Measurements from ENCODE around the gene NR2F6.
A peak's percentile ranks its signal among the peaks of the same experiment; 100 is the strongest.

The NR2F6 gene

DNA sequence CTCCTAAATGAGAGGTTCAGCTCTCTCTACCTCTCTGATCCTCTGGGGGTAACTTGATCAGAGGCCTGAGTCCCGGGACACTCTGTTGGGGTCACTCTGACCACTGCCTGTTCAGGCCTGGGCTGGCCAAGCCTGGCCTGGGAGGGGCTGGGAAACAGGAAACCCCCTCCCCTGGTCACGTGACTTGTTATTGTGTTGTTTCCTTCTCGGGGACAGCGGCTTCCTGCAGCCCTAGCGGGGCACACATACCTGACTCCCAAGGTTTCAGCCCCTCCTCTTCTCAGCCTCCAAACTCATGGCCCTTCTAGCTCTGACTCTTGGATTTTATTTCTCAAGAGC lies 18.9 kb upstream of the NR2F6 start, which contains the start of gene USHBP1:
Gene USHBP1 (minus strand): TSS at position 105 of the 339 bp plus-strand sequence. CDS start 446 bp downstream, outside the sequence.
- DNase-seq (ENCODE audit: low read depth in 2 of 2, low spot score in 1 of 2) = no peak

DNA sequence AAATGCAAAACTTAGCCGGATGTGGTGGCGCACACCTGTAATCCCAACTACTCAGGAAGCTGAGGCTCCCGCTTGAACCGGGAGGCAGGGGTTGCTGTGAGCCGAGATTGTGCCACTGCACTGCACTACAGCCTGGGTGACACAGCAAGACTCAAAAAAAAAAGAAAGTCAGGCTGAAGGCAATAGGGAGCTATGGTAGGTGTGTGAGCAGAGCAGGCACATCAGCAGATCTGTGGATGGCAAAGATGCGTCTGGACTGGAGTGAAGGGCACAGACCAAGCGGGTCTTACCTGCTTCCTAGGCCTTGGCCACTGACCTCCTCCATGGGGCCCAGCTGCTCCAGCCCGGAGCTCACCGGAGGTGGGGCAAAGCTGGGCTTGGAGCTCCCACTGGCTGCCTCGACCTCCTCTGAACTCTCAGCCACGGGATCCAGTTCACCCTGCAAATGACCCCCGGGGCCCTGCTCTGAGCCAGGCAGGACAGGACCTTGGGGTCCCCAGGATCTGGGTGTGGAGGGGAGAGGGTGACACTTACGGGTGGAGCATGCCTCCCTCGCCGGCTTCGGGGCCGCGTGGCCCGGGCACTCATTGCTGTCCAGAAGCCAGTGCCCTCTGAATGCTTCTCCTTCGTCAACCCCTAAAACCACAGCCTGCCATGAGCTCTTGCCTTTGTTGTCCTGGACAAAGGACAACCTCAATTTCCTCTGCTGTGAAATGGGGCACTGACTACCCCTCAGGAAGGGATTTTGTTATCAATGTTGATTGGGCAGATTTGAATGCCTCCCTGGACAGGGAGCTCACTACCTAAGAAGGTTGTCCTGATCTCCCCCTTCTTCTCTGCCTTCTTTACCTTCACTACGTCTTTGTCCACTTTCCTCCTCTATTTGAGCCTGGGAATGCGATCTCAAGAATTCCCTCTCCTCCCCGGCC lies 18.3 kb upstream of the NR2F6 start:
- DNase-seq (ENCODE audit: low read depth in 2 of 2, low spot score in 1 of 2) = no peak

DNA sequence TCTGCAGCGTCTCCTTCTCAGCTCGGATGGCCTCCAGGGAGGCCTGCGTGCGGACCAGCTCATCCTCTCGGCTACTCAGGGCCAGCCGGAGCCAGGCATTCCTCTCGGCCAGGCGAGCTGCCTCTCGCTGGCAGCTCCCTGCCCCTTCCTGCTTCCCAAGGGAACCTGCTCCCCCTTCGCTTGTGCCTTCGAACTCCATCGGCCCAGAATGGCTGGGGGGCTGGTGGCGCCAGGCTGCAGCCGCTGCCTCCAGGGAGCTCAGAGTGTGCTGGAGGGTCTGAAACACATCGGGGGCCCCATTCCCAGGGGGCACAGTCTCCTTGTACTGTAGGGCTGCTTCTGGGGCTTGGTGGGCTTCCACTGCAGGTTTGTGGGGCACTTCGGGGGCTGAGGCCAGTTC lies 16.8 kb upstream of the NR2F6 start:
- DNase-seq (ENCODE audit: low read depth in 2 of 2, low spot score in 1 of 2) = no peak

DNA sequence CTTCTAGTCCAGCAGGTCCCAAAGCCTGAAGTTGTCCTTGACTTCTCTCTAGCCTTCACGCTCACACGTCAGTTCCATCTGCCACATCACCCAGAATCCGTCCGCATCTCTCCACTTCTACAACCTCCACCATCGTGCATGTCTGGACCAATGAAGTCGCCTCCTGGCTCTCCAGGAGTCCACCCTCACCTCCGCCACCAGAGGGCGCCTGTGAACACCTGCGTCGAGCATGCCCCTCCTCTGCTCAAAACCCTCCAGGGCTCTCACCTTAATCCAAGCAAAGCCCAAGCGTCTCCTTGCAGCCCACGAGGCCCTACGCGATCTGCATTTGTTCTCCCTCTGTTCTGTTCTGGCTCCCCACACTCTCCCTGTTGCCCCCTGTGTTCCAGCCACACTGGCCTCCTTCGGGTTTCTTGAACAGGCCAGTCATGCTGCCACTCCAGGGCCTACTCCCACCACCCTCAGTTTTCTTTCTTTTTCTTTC lies 15.2 kb upstream of the NR2F6 start:
- peak; percentile 74 to 85 for DNase-seq (ENCODE audit: low read depth in 2 of 2, low spot score in 1 of 2)

DNA sequence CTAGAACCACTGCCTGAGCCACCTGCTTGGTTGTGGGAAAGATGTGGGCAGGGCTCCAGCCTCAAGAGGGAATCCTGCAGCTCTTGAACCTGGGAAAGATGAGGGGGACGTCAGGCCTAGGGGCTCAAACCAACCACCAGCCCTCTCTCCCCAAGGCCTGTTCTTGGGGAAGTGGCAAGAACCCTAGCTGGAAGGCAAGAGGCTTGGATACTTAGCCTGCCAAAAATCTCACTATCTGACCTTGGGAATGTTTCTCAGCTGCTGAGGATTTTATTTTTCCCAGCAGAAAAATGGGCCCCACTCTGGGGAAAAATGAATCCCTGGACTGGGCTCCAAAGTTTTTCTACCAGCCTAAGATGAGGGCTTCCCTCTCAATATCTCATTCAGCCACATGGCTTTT lies 14.2 kb upstream of the NR2F6 start:
- no peak for DNase-seq (ENCODE audit: low read depth in 2 of 2, low spot score in 1 of 2)

DNA sequence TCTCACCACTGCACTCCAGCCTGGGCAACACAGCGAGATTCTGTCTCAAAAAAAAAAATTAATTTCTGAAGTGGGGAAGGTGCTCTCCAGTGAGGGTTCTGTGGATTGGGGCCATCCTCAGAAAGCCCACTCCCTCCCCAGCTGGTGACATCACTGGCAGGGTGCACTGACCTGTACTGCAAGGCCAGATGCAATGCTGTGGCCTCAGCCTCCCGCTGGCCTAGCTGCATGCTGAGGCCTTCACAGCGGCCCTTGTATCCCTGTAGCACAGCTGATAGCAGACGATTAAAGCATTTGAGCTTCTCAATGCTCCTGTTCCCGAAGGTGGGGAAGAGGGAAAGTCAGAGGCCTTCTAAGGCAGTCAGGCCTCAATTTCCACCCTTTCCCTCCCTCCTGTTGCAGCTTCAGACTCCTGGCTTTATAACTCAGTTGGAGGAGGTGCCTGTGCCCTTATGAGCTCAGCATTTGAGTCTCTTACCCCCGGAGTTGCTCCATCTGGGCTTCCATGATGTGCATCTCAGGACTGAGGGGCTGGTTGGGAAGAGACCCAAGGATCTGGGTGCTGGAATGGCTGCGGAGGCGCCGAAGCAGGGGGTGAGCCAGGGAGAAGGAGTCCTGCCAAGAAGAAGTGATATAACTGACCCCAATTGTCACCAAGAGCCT lies 13.5 kb upstream of the NR2F6 start:
- no peak for DNase-seq (ENCODE audit: low read depth in 2 of 2, low spot score in 1 of 2)

DNA sequence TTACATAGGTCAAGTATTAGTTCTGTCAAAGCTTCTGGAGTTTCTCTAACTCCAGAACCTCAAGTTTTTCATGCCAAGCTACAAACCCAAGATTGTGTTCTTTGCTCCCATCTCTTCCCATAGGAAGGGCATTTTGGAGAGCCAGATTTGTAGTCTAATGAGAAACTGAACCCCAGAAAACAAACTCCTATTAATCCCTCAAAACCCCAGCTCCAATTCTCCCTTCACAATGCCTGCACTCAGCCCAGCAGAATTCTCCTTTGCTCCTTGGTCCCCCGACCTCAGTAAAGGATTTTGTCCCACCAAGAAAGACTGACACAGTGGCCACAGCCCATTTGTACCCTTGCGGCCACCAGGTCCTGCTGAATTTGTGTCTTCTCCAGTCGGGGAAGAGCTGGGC lies 10.4 kb upstream of the NR2F6 start:
- DNase-seq (ENCODE audit: low read depth in 2 of 2, low spot score in 1 of 2) = no peak

DNA sequence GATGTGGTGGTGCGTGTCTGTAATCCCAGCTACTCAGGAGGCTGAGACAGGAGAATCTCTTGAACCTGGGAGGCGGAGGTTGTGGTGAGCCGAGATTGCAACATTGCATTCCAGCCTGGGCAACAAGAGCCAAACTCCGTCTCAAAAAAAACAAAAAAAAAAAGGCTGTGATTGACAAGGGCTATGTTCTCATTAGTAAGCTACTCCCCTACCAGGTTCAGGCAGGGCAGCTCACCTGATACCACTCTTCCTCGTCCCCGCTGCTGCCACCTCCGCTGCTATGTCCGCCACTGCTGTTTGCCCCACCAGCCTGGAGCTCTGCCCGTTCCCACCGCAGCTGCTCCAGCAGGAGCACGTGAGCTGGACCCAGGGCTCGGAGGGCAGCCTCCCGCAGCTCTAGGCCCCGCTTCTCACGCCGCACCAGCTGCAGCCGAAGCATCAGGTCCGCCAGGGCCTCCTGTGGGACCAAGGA lies 9.5 kb upstream of the NR2F6 start:
- DNase-seq (ENCODE audit: low read depth in 2 of 2, low spot score in 1 of 2) = no peak

DNA sequence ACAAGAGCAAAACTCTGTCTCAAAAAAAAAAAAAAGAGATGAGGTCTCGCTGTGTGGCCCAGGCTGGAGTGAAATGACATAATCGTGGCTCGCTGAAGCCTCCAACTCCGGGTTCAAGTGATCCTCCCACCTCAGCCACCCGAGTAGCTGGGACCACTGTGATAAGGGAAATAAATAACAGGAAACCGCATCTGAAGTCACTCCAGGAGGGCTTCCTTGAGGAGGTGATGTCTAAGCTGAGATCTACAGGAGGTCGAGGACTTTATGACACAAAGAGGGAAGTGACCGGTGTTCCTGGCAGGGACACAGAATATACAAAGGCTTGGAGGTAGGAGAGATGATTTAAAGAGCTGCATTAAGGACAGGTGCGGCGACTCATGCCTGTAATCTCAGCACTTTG lies 8.9 kb upstream of the NR2F6 start:
- no peak for DNase-seq (ENCODE audit: low read depth in 2 of 2, low spot score in 1 of 2)

DNA sequence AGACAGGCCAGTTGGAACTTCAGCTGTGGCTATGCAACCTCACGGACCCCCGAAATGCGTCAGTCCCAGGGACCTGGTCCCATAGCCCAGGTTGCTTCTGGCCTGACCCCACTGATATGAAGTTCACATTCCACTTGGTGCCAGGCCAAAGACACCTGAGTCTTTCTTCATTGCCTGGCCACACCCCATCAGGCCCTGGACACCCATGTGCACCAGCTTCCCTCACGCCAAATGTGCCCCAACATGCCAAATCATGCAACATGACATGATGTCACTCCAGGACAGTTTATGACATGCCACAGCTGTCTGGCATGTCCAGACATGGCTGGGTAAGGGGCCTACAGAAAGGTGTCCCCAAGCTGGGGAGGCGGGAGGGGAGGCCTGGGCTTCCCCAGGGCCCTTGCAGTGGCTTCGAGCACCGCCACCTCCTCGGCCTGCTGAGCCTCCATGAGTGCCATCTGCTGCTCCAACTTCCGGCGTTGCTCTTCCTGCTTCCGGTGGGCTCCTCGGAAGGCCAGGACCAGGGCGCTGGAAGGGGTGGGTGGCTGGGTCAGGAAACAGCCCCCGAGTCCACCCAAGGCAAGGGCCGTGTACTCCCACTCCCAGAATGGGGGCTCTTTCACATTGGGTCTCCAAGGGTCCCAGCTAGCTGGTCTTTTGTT lies 4.3 kb upstream of the NR2F6 start:
- no peak for DNase-seq (ENCODE audit: low read depth in 2 of 2, low spot score in 1 of 2)

DNA sequence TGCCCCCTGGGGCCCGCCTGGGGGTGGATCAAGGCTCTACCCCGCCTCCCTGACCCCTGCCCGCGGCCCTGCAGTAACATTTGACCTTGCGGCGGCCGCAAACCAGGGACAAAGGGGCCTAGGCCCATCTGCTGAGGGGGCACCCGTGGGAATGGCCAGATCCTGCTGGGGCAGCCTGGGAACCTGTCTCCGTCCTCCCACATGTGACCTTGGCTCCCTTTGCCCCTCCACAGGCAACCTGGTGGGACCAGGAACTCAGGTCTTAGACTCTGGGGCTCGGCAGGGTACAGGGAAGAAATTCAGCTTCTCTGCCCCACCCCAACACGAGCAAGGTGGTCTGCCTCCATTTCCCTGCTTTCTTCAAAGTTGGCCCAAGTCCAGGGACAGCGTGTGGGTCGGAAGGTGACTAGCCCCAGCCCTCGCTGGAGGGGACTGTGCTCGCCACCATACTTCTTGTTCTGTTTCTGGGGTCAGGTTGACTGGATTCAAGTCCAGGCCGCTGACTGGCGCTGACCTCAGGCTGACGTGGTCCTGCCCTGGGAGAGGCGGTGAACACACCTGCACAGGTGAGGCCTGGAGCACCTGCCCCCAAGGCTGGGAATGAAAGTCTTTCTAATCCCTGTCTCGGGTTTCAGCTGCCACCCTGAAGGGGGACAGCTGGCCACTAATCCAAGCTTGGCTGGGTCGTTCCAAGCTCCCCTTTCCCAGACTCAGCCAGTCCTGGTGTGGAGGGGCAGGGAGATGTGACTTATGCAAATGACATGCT lies 2.5 kb upstream of the NR2F6 start:
- DNase-seq (ENCODE audit: low read depth in 2 of 2, low spot score in 1 of 2) = no peak

DNA sequence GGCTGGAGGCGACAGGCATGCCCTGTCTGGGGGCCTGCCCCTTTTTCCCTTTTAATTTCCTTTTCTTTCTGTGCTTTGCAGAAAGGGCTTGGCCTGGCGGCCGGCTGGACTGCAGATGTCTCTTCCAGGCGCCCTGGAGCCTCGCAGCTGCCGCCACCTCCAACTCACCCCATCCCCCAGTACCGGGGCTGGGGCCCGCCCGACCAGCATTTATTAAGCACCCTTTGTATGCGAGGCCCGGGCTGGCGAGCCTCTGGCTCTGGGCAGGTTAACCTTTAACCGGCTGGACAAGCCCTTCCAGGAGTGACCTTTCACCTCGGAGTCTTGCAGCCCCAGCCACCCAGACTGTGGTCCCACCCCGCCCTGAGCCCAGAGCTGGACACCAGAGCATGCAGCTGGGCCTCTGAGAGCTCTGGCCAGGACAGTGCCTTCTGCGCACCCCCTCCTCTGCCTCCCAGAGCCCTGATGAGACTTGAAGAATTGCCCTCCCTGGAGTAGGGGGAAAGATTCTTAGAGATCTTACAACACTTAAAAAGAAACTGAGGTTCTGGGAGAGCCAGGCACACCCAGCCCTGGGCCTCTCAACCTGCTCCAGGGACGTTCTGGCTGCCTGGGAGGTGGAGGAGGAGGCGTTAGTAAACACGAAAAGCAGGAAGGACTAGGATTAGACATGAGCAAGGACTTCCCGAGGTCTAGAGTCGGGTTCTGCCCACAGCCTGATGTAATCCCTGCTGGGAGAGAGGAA lies 1.1 kb upstream of the NR2F6 start:
- no peak for DNase-seq (ENCODE audit: low read depth in 2 of 2, low spot score in 1 of 2)

DNA sequence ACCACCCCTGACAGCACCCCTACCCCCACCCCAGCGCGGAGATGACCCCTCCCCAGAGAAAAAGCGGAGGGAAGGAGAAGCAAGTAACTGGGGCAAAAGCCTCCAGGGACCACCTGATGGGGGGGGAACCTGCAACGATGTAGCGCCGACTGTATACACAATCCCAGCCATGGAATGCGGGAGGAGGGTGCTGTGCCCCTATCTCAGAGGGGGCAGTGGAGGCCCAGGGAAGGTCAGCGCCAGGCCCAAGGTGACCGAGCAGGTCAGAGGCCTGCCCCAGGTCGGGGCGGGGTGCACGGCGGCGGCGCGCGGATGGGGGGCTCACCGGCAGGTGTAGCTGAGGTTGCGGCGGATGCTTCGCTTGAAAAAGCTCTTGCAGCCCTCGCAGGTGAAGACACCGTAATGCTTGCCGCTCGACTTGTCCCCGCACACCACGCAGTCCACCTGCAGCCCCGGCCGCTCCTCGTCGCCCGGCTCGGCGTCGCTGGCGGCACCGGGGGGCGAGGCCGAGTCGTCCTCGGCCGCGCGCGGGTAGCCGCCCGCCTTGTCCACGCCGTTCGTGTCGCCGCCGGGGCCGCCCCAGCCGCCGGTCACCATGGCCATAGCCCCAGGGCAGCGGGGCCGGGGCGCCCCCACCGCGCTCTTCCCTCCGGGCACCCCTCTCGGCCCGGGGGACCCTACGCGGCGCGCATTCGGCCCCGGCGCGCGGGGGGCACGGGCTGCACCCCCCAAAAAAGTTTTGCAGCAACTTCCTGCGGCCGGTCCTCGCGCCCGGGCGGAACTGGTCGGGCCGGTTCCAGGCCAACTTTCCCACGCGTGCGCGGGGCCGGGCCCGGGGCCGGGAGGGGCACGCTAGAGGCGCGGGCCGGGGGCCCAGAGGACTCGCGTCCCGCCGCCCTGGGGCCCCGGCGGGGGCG lies 843 bp downstream of the NR2F6 start:
- no peak for DNase-seq (ENCODE audit: low read depth in 2 of 2, low spot score in 1 of 2)

DNA sequence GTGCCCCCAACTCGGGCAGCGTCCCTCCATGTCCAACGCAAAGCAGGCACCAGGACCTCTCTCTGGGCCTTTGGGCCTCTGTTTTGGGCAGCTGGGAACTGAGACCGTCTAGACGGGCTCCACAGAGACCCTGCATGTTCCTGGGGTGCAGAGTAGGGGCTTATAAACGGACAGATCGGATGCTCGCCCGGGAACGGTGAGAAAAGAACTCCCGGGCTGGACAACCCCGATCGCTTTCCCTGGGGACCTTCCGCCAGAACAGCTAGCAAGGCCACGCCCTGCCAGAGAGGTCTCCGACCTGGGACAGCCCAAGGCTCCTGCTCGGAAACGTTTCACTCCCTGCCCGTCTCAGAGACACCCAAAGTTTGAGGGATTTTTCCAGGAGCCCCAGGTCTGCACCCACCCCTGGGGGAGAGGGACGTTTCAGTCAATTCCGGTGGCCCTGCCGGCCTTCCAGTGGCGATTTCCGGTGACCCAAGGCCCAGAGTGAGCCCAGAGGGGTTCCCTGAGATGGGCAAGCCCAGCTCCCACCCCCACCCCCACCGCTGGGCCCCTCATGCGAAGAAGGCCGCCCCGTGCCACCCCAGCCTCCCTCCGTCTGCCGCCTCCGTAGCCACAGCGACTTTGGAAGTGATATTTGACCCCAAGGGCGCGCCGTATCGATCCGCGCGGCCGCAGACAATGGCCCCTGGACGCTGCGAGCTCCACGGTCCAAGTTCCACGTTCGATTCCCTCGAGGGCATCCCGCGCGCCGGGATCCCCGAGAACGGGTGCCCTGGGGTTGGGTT lies 1.7 kb downstream of the NR2F6 start:
- no peak for DNase-seq (ENCODE audit: low read depth in 2 of 2, low spot score in 1 of 2)

DNA sequence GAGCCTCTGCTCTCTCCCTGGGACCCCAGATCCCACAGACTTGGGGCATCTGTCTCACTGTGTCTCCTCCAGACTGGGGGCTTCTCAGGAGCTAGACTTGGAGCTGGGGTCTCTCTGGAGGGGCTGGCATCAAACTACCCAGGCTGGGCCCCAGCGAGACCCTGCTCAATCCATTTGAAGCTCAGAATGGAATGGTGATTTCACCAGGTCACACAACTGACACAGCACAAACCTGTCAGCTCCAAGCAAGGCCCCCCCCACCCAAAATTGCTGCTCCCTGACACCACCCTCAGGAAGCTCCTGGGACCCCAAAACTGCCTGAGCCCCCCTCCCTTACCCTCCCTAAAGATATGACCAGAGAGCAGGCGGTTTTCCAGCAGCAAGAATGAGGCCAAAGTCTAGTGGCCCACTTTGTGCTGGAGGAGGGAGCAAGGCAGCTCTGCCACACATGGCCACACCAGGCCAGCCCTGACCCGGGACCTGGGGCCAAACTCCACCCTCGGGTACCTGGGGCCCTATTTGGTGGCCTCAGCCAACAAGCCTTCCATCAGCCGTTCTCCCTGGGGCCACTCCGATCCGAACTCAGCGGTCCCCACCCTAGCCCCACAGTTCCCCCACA lies 2.4 kb downstream of the NR2F6 start:
- no peak for DNase-seq (ENCODE audit: low read depth in 2 of 2, low spot score in 1 of 2)

DNA sequence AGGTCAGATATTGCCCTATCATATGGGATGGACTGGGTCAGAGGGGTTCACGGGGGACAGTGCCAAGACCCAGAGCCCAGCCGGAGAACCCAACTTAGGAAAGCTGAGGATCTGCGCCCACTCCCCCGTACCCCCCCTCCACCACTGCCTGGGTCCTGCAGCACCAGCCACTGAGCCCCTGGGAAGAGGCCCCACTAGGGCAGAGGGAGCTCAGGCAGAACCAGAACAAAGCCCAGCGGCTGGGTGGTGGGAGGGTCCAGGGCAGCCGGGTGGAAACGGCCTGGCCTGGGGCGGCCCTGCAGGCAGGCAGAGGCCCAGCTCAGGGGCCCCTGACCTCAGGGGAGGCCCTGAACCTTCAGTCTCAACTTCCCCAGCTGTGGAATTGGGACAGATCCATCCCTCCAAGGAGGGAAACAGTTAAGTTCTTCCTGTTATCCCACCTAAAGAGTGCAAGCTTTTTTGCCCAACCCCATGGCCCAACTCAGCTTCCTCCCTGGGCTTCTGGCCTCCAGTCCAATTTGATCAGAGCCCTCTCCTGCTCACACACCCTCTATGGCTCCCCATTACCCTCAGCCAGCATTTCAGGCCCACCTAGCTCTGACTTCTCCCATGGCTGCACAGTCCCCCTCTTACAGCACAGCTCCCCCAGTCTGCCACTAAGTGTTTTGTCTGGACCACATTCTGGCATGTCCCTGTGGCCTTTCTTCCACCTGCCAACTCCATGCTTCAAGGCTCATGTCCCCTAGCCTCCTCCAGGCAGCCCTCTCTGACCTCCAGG lies 3.1 kb downstream of the NR2F6 start:
- no peak for DNase-seq (ENCODE audit: low read depth in 2 of 2, low spot score in 1 of 2)

DNA sequence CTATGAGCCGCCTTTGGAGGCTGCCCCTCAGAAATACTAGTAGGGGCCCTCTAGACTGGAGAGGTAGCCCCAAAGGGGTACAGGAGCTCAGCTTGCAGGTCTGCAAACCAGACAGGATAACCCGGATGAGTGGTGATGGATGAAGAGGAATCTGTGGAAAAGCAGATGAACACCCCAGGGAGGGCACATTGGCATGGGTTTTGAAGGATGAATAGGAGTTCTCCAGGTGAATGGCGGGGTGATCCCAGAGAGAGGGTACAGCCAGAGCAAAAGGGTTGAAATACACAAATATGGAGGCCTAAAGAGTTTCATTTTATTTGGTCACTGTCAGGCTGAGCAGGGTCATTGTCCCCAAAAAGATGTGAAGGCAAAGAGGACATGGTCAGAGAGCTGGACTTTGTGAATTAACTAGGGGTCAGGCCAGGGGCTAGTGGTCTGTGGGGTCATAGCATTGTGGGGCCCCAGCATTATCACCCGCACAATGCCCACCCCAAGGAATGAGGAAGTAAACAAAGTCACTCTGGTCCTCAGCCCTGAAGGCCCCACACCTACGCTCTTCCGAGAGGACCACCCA lies 4.8 kb downstream of the NR2F6 start:
- no peak for DNase-seq (ENCODE audit: low read depth in 2 of 2, low spot score in 1 of 2)

All from stimulated activated CD8-positive, alpha-beta memory T cell treated with anti-CD3 and anti-CD28 coated beads, Interleukin-4, amount 100 ng/mL, for 4 hours (primary cell).